SK-N-MC (cell line): ENCODE data around the gene DOCK4.

Experiments
- DNase-seq: peaks from one replicate; pipeline ENCODE4 v3.0.0-alpha.2; 2011; ENCODE audit warnings: low read depth, low spot score
- H3K27ac ChIP-seq: fragments of 200-600 bp; sonication (generic); 2 replicates; pipeline ENCODE4 v1.5.1; 2016; ENCODE audit warnings: mixed run types
- H3K36me3 ChIP-seq: fragments of 200-600 bp; sonication (generic); 2 replicates; pipeline ENCODE4 v1.6.1; 2017; ENCODE audit warnings: antibody characterized with exemption, low read length, mixed read lengths; ENCODE audit not compliant: insufficient read depth
- H3K4me3 ChIP-seq: fragments of 200-600 bp; sonication (generic); 2 replicates; pipeline ENCODE4 v1.5.1; 2016
- H3K9ac ChIP-seq: fragments of 200-600 bp; sonication (generic); 2 replicates; pipeline ENCODE4 v1.8.0; 2017; ENCODE audit warnings: mixed run types, mixed read lengths; ENCODE audit not compliant: insufficient read length
- H3K9me3 ChIP-seq: fragments of 200-600 bp; sonication (generic); 2 replicates; pipeline ENCODE4 v1.6.1; 2017; ENCODE audit warnings: low read depth, mild to moderate bottlenecking, antibody characterized with exemption, low read length, moderate library complexity, mixed read lengths
- EZH2 ChIP-seq: fragments of 200-600 bp; sonication (generic); IDR thresholded peaks from one replicate; pipeline ENCODE4 v1.6.1; 2017; ENCODE audit warnings: antibody characterized with exemption
- FOXP2 ChIP-seq: optimal IDR thresholded peaks from 2 replicates; pipeline ENCODE3; 2011; ENCODE audit warnings: mild to moderate bottlenecking, moderate library complexity; ENCODE audit not compliant: insufficient read depth; ENCODE audit errors: extremely low read length, control extremely low read depth
- POLR2AphosphoS5 ChIP-seq: IDR thresholded peaks from 2 replicates; pipeline ENCODE4 v1.6.1; 2012; ENCODE audit warnings: mild to moderate bottlenecking, low read depth, low read length, borderline replicate concordance

Gene DOCK4

DNA sequence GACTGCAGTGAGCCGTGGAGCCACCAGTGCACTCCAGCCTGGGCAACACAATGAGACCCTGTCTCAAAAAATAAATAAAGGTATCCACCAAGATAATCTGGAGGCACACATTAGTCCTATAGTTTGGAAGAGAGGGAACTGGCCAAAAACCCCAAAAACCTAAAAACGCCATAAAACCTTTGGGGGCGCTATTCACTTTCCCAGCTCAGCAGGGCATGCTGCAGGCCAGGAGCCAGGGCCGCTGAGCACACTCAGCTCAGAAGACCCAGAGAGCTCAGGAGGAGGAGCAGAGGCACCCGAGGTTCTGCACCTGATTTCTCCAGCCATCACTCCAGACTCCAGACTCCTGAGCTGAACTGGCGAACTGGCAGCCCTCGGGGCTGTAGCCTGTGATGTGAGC, 476.7 kb downstream of the DOCK4 start:
- H3K4me3 ChIP-seq: no peak overlapping the region
- TF ChIP-seq EZH2: no peak
- no peak for TF ChIP-seq FOXP2
- TF ChIP-seq POLR2AphosphoS5: no peak
- no peaks in the 10 kb centered on the region for H3K9me3 ChIP-seq
- no peak overlapping the region for H3K27ac ChIP-seq
- H3K36me3 ChIP-seq: no peaks in the 10 kb centered on the region
- H3K9ac ChIP-seq: no peak overlapping the region
- DNase-seq: no peak

DNA sequence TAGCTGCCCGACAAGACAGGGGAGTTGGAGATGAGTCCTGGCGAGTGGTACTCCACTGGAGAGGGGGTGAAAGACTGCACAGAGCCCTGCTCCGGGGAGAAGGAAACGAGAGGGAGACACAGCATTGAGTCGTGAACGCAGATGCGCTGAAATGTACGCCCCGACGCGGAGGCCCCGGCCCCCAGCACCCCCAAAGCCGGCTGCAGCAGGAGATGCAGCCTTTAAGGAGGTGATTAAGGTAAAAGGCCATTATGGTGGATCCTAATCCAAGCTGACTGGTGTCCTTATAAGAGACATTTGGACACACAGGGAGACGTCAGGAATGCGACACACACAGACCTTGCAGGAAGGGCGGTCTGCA, 477.6 kb downstream of the DOCK4 start:
- H3K9me3 ChIP-seq: no peaks in the 10 kb centered on the region
- H3K9ac ChIP-seq: no peak overlapping the region
- no peaks in the 10 kb centered on the region for H3K36me3 ChIP-seq
- H3K4me3 ChIP-seq: no peak overlapping the region
- H3K27ac ChIP-seq: no peak overlapping the region
- no peak for DNase-seq
- no peak for TF ChIP-seq EZH2
- no peak for TF ChIP-seq FOXP2
- TF ChIP-seq POLR2AphosphoS5: no peak

- H3K9me3 ChIP-seq: no peaks in the 10 kb centered on the region
- no peak overlapping the region for H3K9ac ChIP-seq
- TF ChIP-seq EZH2 (no peak), POLR2AphosphoS5 (no peak), FOXP2 (no peak)
- no peak overlapping the region for H3K27ac ChIP-seq
- DNase-seq: no peak
- no peak overlapping the region for H3K4me3 ChIP-seq
- no peaks in the 10 kb centered on the region for H3K36me3 ChIP-seq
These were observed 478.1 kb downstream of the DOCK4 start for GRCh38 chr7:111727905-111728634.

DNA sequence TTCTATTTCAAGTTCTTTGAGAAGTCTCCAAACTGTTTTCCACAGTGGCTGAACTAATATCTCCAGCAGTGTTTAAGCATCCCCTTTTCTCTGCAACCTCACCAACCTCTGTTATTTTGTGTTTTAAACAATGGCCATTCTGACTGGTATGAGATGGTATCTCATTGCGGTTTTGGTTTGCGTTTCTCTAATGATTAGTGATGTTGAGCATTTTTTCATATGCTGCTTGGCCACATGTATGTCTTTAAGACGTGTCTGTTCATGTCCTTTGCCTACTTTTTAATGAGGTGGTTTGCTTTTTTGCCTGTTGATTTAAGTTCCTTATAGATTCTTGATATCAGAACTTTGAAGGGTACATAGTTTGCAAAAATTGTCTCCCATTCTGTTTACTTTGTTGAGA, 487.3 kb downstream of the DOCK4 start:
- TF ChIP-seq FOXP2 (no peak), EZH2 (no peak), POLR2AphosphoS5 (no peak)
- no peak for DNase-seq
- H3K9ac ChIP-seq: no peak overlapping the region

GRCh38 chr7:111711426-111712065, 494.7 kb downstream of the DOCK4 start:
- no peak for TF ChIP-seq EZH2
- no peak for TF ChIP-seq POLR2AphosphoS5
- no peak for TF ChIP-seq FOXP2
- DNase-seq: no peak
- H3K9ac ChIP-seq: no peak overlapping the region
- no peak overlapping the region for H3K27ac ChIP-seq
- H3K4me3 ChIP-seq: no peak overlapping the region
- H3K9me3 ChIP-seq: no peaks in the 10 kb centered on the region
- no peaks in the 10 kb centered on the region for H3K36me3 ChIP-seq

More for the DNA sequence above, 487.3 kb downstream of the DOCK4 start:
- no peak overlapping the region for H3K4me3 ChIP-seq
- H3K27ac ChIP-seq: no peak overlapping the region
- H3K9me3 ChIP-seq: 0 out of 2 replicates have a peak, but pooled peaks cover 2% of the 10 kb centered on the region
- no peaks in the 10 kb centered on the region for H3K36me3 ChIP-seq

DNA sequence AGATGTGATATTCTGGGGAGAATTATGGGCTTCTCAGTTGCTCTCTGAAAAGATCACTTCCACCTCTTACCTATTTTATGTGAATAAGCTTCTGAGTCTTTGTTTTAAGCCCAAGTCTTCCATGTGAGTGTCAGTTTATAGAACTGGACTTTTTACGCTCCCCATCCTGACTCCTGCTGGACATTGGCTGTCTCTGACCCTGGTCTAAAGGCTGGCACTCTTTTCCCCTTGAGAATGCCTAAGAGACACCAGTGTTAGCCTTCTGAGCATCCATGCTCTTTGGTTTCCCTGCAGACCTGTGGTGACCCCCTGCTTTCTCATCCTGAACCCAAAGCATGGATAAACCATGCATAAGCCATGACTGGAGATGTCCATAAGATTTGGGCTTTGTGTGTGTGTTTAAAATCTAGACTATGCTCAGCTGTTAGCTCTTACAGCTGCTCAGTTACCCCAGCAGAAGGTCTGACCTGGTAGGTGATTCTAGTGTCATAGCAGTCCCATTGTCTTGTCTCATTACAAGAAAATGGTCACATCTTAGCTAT, 495.3 kb downstream of the DOCK4 start:
- Histone ChIP-seq H3K27ac (no peak overlapping the region), H3K36me3 (no peaks in the 10 kb centered on the region), H3K9me3 (no peaks in the 10 kb centered on the region), H3K4me3 (no peak overlapping the region), H3K9ac (no peak overlapping the region)
- no peak for TF ChIP-seq POLR2AphosphoS5
- no peak for TF ChIP-seq EZH2
- no peak for TF ChIP-seq FOXP2
- DNase-seq: no peak

DNA sequence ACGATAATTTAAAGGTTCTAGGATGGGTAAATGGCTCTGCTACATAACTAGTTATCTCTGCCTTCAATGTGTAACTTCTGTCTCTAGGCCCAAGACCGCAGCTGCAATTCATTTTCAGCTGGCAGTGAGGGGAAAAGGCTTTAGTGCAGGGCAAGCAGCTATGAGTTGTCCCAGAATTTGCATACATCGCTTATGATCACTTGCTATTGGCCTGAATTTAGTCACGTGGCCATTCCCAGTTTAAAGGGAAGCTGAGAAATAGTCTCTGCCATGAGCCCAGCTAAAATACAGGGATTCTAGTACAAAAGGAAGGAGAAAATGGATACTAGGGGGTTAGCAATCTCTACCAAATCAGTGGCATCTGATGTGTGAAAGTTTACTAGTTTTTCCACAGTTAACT, 498.1 kb downstream of the DOCK4 start:
- no peak for DNase-seq
- Histone ChIP-seq H3K9ac (no peak overlapping the region), H3K4me3 (no peak overlapping the region), H3K9me3 (no peaks in the 10 kb centered on the region), H3K27ac (no peak overlapping the region), H3K36me3 (no peaks in the 10 kb centered on the region)
- no peak for TF ChIP-seq FOXP2
- TF ChIP-seq EZH2: no peak
- no peak for TF ChIP-seq POLR2AphosphoS5

DNA sequence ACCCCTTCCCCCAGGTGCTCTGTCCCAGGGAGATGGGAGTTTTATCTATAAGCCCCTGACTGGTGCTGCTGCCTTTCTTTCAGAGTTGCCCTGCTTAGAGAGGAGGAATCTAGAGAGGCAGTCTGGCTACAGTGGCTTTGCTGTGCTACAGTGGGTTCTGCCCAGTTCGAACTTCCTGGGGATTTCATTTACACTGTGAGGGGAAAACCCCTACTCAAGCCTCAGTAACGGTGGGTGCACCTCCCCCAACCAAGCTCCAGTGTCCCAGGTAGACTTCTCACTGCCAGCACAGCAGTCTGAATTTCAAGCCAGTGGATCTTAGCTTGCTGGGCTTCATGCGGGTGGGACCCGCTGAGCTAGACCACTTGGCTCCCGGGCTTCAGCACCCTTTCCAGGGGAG, 500.4 kb downstream of the DOCK4 start:
- no peak for TF ChIP-seq EZH2
- TF ChIP-seq POLR2AphosphoS5: no peak
- TF ChIP-seq FOXP2: no peak
- H3K9me3 ChIP-seq: no peaks in the 10 kb centered on the region
- no peak overlapping the region for H3K27ac ChIP-seq
- H3K9ac ChIP-seq: no peak overlapping the region
- no peaks in the 10 kb centered on the region for H3K36me3 ChIP-seq
- no peak for DNase-seq
- H3K4me3 ChIP-seq: no peak overlapping the region
